Measurements from ENCODE around the gene TTF2.

Gene TTF2

DNA sequence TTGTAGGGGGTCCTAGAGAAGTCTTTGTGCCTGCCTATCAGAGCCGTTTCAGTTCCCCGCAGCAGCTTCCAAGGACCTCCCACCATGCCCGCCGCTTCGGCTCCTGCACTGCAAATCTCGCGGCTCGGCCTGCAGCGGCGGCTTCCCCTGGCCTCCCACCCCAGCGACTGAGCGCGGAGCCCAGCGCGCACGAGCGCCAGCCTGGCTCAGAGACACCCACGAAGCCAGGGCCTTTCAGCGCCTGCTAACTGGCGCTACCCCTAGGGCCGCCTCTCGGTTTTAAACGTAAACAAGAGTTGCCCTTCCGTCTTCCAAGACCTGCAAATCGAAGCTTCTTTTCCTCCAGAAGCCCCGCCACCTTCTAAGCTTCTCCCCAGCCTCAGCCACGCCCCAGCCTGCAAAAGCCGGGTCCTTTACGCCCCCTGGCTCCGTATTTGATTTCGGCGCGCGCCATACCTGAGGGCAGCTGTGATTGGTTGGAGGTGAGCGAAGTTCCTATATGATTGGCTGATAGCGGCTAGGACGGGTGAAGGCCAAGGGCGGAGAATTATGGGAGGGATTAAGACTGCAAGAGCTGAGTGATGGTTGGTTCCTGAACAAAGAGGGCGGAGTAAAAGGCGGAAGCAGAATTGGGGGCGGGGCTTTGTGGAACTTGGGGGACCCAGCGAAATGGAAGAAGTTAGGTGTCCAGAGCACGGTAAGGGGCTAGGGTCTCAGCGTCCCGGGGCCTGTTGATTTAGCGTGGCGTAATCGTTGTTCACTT, at the start of gene TTF2:
TSS of gene TTF2 (plus strand) at position 649 of the 763 bp plus-strand sequence. CDS start at position 670, 21 bp downstream.
- peak; percentile 91 for DNase-seq

DNA sequence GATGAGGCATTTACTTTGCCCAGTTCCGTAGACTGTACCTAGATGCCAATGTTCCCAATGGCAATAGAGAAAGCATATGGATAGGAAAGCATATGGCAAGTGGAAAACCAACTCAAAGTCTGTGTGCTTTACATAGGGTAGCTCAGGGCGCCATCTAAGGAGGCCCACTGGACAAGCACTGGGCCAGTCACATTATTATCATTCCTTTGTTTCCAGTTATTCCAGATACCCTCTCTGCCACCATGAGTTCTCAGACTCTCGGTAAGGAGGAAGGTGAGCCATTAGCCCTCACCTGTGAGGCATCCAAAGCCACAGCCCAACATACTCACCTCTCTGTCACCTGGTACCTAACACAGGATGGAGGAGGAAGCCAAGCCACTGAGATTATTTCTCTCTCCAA, 48.8 kb upstream of the TTF2 start:
- no peak for DNase-seq

DNA sequence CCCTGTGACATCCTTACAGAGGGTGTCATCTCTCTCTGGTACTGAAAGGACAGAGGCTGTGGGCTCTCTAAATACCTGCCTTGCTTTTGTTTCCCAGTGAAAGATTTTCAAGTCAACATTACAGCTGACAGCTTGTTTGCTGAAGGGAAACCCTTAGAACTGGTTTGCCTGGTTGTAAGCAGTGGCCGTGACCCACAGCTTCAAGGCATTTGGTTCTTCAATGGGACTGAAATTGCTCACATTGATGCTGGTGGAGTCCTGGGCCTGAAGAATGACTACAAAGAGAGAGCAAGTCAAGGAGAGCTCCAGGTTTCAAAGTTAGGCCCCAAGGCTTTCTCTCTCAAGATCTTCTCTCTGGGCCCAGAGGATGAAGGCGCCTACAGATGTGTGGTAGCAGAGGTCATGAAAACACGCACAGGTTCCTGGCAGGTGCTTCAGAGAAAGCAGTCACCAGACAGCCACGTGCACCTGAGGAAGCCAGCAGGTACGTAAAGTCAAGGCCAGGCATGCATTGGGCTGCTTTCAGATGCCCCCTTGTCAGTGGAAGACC, 46.7 kb upstream of the TTF2 start:
- DNase-seq: no peak

DNA sequence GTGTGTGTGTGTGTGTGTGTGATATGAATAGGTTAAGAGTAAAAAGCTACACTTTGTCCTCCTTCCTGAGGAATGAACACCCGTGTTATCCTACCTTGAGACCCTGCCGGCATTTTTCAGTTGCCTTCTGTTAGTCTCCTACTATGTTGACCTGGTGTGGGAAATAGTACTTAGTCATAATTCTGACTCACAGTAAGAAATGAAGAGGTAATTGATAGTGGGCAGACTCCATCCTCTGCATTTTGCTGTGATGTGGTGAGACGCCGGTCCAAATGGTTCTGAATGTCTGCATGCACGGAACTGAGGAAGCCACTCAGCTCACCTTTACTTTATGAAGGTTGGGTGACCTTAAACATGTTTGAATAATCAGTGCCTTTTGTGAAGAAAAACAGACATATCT, 45.9 kb upstream of the TTF2 start:
- DNase-seq: no peak

DNA sequence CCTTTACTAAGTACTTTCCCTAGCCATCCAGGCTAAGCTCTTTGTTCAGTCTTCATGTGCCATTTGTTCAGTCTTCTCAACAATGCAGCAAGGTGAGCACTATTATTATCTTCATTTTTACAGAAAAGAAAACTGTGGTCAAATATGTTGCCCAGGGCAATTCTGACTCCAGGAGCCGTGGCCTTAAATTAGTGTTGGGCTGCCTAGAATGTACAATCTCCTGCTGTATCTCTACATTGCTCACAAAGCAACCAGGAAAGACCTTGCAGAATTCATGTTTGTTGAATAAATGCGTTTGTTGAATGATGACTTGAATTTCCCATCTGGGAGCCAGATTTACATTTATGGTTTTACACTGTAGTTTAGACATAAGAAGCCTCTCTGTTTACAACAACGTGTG, 44.4 kb upstream of the TTF2 start:
- DNase-seq: no peak

DNA sequence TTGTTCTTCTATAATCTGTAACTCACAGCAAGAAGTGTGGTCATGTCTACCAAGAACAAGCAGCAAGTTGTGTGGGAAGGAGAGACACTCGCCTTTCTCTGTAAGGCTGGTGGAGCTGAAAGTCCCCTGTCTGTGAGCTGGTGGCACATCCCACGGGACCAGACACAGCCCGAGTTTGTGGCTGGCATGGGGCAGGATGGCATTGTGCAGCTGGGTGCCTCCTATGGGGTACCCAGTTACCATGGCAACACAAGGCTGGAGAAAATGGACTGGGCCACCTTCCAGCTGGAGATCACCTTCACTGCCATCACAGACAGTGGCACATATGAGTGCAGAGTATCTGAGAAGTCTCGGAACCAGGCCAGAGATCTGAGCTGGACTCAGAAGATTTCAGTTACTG, 43.1 kb upstream of the TTF2 start:
- no peak for DNase-seq

DNA sequence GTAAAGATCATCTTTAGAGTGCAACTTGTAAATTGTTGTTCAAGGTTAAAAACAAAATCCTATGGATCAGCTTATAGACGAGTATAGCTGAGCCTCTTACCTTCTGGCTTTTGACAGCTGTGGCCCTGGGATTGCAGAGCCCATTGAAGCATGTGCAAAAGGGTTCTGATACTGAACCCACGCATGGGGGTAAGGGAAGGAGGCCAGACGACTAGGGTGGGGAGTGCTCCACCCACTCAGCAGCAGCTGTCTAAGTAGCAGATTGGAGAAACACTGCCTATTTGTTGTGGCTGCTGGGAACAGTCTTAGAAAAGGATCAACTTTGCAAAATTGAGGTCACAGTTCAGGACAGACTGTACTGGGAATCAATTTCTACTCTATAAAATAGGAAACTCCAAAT, 42.5 kb upstream of the TTF2 start:
- DNase-seq: no peak

DNA sequence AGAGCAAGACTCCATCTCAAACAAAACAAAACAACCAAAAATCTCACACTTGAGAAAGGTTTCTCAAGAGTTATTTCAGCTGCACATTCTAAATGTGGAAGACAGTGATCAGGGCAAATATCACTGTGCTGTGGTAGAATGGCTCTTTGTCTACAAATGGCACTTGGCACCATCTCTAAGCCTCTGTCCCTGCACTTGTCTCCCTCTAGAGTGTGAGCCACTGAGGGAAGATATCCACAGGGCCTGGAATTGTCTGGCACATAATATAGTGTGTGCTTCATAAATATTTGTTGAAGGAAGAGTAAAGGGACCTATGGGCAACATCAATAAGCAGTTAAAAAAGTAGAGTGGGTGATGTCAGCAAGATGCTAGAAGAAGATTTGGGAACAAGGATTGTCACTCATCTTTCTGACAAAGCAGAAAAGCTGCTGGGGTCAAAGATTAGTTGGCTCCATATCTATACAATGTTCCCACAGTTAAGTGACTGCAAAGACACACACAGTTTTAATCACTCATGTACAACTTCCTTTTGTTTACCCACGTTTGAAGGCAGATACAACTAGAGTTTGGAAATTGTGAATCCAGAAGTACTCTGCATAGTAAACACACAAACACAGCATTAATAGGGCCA, 39.5 kb upstream of the TTF2 start:
- DNase-seq: no peak

DNA sequence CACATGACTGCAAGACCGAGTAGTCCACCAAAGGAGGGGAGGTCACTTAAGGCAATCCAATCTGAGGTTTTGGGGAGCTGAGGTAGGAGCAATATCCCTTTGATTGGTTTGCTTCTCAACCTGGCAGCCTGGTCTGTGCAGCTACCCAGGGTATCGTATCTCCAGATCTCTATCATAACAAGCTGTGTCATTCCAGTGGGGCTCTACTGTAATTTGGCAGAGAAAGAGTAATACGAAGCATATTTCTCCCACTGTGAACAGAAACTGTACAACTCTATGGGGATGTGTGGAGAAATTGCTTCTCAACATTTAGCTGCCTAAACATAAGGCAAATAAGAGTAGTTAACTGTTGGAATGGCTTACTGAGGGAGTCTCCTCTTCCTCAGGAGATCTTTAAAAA, 38.0 kb upstream of the TTF2 start:
- DNase-seq: no peak

DNA sequence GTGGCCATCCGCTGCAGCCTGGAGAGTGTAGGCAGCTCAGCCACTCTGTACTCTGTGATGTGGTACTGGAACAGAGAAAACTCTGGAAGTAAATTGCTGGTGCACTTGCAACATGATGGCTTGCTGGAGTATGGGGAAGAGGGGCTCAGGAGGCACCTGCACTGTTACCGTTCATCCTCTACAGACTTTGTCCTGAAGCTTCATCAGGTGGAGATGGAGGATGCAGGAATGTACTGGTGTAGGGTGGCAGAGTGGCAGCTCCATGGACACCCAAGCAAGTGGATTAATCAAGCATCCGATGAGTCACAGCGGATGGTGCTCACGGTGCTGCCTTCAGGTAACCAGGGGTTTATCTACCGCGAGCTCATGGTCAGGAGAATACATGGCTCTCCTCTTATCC, 34.6 kb upstream of the TTF2 start:
- no peak for DNase-seq

DNA sequence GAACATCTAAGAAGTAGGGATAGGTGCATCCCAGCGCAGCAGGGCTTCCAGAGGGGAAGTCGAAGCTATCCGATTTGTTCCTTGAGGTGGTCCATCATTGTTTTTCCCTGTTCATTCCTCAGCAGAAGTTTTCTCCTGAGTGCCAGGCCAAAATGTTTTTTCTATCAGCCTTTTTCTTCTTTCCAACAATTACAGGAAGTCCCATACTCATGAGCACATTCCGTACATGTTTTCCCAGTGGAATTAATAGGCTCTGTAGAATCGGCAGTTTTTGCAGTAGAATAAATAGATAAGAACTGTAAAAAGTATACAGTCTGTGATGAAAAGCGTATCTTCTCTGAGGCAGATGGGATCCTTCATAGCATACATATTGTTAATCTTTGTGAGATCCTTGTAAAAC, 33.8 kb upstream of the TTF2 start:
- no peak for DNase-seq

DNA sequence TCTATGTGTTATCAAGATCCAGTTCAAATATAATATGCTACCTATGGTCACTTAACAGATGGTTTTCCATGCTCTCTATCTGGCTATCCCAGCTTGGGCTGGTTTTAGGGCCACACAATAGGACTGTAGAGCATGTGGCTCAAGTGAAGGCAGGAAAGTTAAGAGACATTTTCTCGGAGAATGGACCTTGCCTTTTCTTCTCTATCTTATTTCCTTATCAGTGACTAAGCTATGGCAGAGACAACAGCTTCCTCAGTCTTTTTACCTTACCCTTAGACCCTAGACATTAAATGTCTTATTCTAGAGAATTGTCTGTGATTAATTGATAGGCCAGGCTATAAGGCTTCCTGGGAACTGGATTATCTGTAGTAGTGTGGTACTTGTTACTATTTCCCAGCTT, 30.4 kb upstream of the TTF2 start:
- DNase-seq: no peak

DNA sequence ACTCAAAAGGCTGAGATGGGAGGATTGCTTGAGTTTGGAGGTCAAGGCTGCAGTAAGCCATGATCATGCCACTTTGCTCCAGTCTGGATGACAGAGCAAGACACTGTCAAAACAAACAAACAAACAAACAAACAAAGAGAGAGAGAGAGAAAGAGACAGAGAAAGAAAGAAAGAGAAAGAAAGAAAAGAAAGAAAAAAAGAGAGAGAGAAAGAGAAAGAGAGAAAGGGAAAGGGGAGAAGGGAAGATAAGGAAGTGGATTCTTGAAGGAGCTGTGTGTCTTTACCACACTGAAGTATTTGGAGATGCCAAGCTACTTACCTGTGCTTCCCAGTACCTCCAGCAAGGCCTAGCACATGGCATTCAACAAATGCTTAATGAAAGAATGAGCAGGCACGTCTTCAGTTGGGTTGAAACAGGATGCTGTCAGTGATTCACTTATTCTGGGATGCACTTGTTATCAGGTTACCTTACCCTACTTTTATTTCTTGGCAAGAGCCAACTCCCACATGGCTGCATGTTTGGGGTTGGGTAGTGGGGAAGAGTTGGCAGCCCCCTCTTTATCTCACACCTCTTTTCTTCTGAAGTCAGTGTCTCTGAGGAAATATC, 29.8 kb upstream of the TTF2 start:
- DNase-seq: no peak

DNA sequence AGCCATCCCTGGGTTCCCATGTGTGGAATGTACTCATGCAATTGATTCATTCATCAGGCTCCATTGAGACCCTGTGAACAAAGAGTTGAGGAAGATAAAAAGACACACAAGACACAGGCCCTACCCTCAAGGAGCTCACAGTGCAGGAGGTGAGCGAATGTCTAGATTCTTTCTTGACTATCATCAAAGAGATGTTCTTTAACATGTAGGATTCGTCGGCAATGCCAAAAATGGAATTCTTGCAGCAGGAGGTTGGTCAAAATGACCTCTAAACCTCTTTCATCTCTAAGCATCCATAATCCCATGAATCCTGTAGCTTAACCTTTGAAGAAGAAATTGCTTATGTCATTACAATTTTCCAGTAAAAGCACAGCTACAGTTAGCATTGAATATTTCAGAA, 27.9 kb upstream of the TTF2 start:
- no peak for DNase-seq

DNA sequence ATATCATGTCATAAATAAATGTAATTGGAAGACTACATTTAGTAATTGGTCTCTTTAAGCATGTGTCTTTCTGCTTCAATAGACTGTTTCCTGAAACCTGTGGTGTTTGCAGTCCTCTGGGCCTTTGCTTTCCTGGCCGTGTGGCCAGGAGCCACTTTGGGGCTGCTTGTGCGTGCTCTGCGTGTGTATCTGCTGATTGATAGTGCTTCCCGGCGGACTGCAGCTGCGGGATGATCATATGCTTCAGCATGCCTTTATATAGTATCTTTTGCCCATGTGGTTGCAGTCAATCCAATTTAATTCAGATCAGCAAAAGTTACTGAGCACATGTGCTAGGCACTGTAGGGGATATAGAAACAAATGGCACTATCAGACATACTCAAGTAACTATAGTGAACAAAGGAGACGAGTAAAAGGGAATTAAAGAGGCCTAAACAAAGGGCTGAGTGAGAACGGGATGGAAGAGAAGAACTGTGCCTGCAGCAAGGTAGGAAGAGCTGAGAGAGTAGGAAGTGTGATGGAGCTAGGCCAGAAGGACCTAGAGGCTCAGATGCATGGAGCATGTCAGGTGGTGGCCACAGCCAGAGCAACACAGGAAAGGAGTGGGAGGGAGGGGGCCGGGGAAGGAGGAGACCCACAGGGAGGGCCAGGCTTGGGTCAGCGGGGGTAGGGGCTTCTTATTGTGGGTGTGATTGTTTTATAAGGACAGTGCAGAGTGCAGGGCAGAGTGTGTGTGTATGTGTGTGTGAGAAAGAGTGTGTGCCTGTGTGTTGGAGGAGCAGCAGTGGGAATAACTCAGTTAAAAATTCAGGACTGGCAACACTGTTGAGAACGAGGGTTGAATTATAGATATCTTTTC, 27.2 kb upstream of the TTF2 start:
- DNase-seq: no peak

DNA sequence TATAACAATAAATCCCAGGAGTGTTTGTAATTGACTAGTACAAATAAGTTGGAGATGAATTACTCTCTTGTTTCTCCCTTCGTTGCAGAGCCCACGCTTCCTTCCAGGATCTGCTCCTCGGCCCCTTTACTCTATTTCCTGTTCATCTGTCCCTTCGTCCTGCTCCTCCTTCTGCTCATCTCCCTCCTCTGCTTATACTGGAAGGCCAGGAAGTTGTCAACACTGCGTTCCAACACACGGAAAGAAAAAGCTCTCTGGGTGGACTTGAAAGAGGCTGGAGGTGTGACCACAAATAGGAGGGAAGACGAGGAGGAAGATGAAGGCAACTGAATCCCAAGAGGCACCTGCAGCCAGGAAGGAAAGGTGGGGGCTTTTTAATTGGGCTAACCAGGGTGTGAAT, 26.4 kb upstream of the TTF2 start:
- no peak for DNase-seq

DNA sequence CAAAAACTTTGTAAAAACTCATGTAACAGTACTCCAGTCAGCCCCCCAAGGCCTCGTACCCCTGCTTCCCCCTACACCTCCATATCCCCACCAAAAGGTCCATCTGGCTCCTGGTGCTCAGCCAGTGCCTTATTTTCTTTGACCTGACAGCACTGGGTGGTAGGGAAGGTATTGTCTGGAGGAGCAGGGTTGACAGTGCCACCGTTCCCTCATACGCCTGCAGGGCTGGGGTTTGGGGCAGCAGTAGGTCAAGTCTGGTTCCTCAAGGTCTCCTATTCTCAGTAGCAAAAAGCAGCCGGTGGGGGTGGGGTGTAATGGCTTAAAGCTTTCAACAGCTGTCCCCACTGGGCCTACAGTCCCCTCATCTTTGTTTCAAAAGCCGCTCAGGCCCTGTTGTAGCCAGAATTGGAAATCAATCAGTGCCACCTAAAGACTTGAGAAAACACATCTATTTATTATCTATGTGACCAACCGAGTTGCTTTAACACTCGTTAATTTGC, 25.3 kb upstream of the TTF2 start:
- DNase-seq: no peak

DNA sequence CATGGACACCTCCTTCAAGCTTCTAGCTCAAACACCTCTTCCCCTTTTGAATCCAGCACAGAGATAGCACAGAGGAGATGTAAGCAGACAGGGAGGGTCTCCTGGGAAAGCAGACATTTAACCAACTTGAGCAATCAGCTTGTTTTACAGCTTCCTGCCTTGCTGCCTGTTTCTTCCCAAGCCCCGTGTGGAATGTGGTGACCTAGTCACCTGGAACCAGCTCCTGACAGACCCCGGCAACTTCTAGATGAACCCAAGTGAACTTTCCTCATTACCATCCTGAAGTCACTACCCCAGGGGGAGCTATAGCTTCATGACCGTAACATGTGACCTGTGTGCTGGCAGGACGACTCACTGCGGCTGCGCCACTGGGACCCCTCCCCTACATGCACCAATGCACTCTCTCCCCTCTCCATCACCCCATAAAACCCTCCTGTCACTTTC, 24.1 kb upstream of the TTF2 start:
- DNase-seq: no peak

DNA sequence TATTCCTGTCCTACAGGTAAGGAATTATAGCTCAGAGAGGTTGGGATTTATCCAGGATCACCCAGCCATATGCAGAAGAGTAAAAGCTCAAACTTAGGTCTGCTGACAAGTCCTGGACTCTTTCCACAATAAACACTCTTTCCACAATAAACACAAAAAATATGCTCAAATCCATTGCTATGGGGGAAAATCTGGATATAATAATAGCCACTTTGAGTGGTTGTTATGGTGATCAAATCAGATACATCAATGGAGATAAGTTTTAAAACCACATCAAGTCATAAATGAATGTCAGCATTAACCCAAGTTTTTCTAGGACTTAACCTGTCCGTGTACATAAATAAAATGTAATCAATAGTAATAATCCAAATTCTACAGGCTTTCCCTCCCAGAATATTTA, 22.3 kb upstream of the TTF2 start:
- DNase-seq: no peak

DNA sequence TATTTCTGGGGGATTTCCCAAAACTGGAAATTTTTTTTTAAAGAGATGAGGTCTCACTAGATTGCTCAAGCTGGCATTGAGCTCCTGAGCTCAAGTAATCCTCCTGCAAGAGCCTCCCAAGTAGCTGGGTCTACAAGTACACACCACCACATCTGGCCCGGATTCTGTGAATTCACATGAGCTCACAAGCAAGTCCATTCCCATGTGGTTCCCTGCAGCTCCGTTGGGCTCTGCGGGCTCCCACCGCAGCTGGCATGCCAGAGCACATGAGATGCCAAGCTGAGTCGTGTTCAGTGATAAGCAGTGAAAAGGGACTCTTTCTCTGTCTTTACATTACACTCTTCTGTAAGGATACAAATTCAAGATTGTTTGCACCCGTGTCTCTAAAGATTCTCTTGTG, 21.9 kb upstream of the TTF2 start:
- no peak for DNase-seq

DNA sequence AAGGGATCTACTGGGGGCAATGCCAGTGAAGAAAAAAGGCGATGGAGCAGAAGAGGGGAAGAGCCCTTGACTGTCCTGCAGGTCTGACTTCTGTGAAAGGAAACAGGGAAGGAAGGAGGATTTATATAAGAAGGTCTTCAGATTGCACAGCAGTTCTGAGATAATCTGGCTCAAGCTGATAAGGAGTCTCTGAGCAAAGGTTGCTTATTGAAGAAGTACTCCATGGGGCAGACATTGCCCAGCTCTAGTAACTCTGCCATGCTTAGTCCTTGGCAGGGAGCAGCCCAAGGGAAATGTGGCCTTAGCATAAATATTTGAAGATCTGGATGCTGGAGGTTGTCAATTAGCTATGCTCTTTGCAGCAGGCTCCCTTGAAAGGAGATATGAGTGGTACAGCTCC, 15.9 kb upstream of the TTF2 start:
- DNase-seq: no peak

DNA sequence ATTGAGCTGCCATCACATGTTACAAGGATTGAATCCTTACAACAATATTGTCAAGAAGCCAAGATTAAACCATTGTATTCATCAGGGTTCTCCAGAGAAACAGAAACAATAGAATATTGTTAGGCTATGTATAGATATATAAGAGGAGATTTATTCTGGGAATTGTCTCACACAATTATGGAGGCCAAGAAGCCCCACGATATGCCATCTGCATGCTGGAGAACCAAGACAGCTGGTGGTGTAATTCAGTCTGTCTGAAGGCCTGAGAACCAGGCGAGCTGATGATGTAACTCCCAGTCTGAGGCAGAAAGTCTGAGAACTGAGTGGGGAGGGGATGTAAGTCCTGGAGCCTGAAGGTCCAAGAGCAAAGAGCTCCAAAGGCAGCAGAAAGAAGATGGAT, 14.5 kb upstream of the TTF2 start:
- DNase-seq: no peak

DNA sequence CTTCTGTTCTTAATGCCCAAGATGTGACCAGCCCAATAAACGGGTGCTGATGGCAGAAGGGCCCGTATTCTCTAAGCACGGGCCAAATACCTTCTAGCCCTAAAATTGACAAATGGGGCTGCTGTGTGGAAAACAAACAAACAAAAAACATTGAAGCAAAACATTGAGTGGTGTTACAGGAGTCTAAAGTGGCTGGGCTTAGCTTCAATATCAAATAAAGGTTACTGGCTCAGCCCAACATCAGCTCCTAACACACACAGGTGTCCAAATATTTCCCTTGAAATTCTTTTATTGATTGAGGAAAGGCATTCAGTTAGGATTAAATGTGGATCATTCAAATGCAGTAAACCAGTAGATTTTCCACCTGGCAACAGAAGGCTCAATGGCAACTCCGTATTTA, 13.3 kb upstream of the TTF2 start:
- no peak for DNase-seq

Data from stimulated activated CD4-positive, alpha-beta T cell treated with anti-CD3 and anti-CD28 coated beads, Interleukin-4, amount 100 ng/mL, for 1 hour (primary cell).